SIG-M5 (cell line): ENCODE results near the gene WDR64.
"Not testable (repeated sequence)": the region's sequence is repeated elsewhere in the genome, so short reads cannot be mapped to it uniquely, and the experiment has no call there.

Experiments used
- DNase-seq: peaks from one replicate; lab custom pipeline; 2025; lab: John Stamatoyannopoulos, UW

WDR64 gene

DNA sequence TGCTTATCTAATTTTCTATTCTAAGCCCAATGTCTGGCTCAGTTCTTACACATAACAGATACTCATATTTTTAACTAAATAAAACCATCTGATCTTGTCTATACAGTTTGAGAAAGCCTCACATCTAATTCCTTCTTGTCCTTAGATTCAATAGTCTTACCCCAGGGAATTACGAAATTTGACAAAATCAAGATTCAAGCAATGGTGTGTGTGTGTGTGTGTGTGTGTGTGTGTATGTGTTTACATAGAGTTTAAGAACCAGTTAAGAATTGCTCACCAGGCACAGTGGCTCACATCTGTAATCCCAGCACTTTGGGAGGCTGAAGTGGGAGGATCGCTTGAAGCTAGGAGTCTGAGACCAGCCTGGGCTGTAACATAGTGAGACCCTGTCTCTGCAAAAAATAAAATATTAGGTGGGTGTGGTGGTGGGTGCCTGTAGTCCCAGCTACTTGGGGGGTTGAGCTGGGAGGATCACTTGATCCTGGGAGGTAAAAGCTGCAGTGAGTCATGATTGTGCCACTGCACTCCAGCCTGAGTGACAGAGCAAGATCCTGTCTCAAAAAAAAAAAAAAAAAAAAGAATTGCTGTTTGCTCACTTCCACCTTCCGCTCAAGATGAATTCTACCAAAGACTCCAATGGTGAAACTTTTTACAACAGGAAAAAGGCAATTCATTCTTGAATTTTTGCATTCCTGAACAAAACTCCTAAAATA lies 6.2 kb downstream of the WDR64 start:
- no peak for DNase-seq

- not testable (repeated sequence) for DNase-seq
Measured at GRCh38 chr1:241659016-241659415, 6.9 kb downstream of the WDR64 start.

DNA sequence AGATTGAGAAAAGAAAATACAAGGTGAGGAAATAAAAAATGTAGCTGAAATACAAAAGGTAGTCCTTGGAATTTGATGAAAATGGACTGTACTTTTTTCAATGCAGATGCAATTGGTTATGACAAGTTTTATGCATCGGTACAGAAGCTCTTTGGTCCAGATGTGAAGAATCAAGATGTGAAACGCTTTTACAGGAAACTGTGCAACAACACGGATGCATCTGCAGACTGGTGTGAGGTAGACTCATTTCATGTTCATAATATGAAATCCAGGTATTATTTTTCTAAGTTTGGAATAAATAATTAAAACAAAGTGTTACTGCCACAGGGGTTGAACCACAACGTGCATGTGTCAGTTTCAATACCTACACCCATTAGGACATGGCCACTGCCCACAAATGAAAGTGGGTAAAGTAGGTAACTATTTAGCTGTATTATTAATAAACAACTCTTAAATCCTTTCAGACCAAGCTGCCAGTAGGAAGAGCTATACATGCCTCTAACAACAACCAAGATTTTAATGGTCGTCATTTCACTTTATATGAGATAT lies 8.4 kb downstream of the WDR64 start:
- DNase-seq = no peak

GRCh38 chr1:241666419-241666818 lies 14.3 kb downstream of the WDR64 start:
- DNase-seq = no peak

DNA sequence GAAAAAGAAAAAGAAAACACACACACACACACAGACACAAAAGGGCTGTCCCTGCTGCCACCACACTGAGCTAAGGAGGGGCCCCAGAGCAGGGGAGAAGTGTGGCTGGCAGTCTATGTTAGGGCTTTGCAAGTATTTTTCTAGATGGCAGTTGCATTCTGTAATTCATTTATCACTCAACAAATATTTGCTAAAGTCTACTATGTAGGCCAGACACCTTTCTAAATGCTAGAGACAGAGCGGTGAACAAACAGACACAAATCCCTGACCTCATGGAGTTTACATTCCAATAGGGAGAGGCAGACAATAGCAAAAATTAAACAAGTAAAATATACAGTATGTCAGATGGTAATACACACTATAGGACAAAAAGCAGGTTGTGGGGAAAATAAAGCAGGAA lies 20.2 kb downstream of the WDR64 start:
- DNase-seq = no peak

GRCh38 chr1:241674805-241675384 lies 22.8 kb downstream of the WDR64 start:
- no peak for DNase-seq

DNA sequence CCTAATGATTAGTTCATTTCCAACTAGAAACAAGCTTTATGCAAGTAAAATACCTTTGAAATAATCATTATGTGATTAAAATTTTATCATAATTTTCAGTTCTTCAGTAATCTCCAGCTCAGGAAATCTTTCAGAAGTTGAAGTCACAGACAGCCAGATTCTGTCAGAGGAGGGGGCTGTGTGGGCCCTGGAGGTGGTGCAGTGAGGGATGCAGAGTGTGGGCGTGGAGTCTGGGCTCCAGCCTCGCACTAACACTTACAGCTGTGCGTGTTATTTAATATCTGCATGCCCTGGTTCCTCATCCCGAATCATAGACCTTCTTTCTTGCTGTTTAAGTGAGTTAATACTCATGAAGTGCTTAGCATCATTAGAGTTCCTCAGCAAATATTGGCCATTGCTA lies 23.9 kb downstream of the WDR64 start:
- no peak for DNase-seq

- DNase-seq = no peak
Measured at GRCh38 chr1:241677201-241677600, 25.1 kb downstream of the WDR64 start.

GRCh38 chr1:241678536-241678935 lies 26.5 kb downstream of the WDR64 start:
- DNase-seq = no peak

DNA sequence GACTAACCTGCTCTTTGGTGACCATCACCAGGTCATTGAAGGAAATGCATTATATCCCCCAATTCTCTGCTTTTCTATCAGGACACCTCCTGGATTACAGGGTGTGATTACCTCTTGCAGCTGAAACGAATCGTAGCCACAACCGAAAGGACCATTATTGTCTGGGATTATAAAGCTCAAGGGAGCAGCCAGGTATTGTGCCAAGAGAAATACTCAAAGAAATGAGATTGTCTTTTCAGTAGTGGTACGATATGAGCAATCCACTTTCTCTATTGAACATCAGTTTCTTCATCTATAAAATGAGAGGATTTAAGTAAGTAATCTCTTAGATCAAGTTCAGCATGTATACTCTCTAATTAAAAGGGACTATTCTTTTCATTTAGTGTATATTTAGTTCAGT lies 27.3 kb downstream of the WDR64 start:
- no peak for DNase-seq

GRCh38 chr1:241679961-241680360 lies 27.9 kb downstream of the WDR64 start:
- no peak for DNase-seq

GRCh38 chr1:241681861-241682448 lies 29.9 kb downstream of the WDR64 start:
- DNase-seq = not testable (repeated sequence)

GRCh38 chr1:241682921-241683320 lies 30.8 kb downstream of the WDR64 start:
- no peak for DNase-seq

DNA sequence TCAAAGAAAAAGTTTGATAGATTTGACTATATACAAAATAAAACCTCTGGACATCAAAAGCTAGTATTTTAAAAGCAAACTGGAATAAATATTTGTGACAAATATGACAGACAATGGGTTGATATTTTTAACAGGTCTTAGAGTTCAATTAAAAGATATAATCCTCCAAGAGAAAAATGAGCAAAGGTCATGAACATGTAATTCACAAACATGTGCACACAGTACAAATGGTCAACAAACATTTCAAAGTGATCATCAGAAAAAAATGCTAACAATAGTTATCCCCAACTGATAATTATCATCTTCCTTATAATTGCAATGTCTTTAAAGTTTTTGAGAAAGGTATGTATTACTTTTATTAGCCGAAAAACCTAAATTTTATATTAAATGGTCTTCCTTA lies 32.0 kb downstream of the WDR64 start:
- no peak for DNase-seq

- no peak for DNase-seq
Measured at GRCh38 chr1:241688940-241689368, 36.9 kb downstream of the WDR64 start.

DNA sequence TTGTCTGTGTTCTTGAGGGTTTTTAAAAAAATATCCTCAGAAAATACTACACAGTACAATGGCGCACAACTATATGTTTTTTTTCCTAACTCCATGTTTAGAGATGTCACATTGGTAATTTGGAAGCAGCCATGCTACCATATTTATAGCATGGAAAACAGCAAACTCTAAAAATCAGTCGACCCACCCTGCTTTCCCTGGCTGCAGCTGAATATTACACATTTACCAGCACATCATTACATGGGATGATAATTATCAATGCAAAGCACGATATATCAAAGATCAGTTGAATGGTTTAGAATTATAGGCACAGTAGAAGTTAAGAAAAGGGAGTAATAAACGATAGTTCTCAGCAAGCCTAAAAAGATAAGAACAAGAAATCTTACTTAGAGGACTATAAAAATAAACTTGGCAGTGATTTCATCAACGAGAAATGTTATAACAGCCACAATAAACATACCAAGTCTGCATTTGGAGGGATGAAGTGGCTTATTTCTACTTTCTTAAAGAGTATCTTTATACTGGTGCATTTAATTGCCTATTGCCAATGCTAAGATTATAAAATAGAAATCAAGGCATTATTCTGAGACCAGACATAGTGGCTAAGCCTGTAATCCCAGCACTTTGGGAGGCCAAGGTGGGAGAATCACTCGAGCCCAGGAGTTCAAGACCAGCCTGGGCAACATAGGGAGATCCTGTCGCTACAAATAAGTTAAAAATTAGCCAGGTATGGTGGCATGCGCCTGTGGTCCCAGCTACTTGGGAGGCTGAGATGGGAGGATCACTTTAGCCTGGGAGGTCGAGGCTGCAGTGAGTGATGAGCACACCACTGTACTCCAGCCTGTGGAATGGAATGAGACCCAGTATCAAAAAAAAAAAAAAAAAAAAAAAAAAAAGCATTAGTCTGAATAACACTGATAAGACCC lies 43.4 kb downstream of the WDR64 start:
- DNase-seq = no peak

DNA sequence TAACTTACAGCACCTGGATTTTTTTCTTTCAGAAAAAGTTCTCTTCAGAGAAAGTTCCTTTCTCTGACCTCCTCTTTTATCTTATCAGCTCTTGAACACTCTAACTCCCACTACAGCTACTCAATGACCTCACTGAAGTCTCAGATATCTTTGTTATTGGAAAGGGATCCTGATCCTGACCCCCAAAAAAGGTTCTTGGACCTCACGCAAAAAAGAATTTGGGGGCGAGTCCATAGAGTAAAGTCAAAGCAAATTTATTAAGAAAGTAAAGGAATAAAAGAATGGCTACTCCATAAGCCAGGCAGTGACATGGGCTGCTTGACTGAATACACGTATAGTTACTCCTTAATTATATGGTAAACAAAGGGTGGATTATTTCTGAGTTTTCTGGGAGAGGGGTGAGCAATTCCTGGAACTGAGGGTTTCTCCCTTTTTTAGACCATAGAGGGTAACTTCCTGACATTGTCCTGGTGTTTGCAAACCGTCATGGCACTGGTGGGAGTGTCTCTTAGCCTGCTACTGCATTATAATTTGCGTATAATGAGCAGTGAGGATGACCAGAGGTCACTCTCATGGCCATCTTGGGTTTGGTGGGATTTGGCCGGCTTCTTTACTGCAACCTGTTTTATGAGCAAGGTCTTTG lies 44.2 kb downstream of the WDR64 start:
- no peak for DNase-seq

GRCh38 chr1:241696815-241697639 lies 44.9 kb downstream of the WDR64 start:
- no peak for DNase-seq

DNA sequence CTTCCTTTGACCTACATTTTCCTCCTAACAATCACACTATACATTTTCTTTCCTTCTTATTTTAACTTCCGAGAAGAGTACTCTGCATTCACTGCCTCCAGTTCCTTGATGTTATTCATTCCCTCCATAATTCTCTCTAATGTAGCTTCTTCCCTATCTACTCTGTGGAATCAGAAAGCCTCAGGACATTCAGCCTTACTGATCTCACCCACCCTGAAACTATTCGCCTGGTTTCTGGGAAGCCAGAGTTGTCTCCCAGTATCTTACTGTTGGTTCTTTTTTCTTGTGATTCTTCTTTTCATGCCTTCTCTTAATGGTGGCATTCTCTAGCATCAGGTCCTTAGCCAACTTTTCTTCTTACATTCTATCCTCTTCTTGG lies 45.5 kb downstream of the WDR64 start:
- no peak for DNase-seq

DNA sequence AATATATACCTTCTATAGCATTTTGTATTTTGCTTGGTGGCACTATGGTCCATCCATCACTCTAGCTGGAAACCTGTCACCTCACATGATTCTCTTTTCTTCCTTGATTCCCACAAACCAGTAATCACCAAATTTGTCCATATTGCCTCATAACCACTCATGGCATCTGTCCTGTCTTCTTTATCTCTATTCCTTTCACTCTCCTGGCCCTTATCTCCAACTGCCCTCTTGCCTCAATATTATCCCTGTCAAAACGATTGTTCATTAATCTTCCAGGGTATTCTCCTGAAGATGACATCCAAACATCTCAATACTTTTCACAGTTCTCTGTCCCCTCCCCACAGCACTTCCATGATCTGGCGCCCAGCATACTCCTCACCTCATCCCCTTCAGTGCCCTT lies 46.1 kb downstream of the WDR64 start:
- no peak for DNase-seq
